NCI-H345 treated with DMSO at 0.1 percent for 48 hours (cell line): ENCODE measurements around the gene GALNS.
"Not testable (repeated sequence)": the region's sequence is repeated elsewhere in the genome, so short reads cannot be mapped to it uniquely, and the experiment has no call there.

Experiments
- DNase-seq: peaks from one replicate; lab custom pipeline; 2025; ENCODE audit not compliant: unreplicated experiment; lab: John Stamatoyannopoulos, UW

The GALNS gene

GRCh38 chr16:88839745-88840599 is 16.8 kb downstream of the GALNS start:
- no peak for DNase-seq

GRCh38 chr16:88839026-88839529 is 17.7 kb downstream of the GALNS start:
- no peak for DNase-seq

- no peak for DNase-seq
Measured at GRCh38 chr16:88838566-88838965, 18.2 kb downstream of the GALNS start.

GRCh38 chr16:88837806-88838205 is 18.9 kb downstream of the GALNS start:
- no peak for DNase-seq

GRCh38 chr16:88836791-88837190 is 20.0 kb downstream of the GALNS start:
- no peak for DNase-seq

GRCh38 chr16:88835818-88836217 is 20.9 kb downstream of the GALNS start:
- no peak for DNase-seq

- no peak for DNase-seq
Measured at GRCh38 chr16:88835383-88835782, 21.4 kb downstream of the GALNS start.

GRCh38 chr16:88834670-88835069 is 22.1 kb downstream of the GALNS start:
- DNase-seq = no peak

GRCh38 chr16:88833086-88833485 is 23.7 kb downstream of the GALNS start:
- DNase-seq = no peak

- DNase-seq = no peak
Measured at GRCh38 chr16:88831838-88832237, 24.9 kb downstream of the GALNS start.

- DNase-seq = no peak
Measured at GRCh38 chr16:88830783-88831182, 26.0 kb downstream of the GALNS start.

- DNase-seq = no peak
Measured at GRCh38 chr16:88830258-88830657, 26.5 kb downstream of the GALNS start.

- DNase-seq = no peak
Measured at GRCh38 chr16:88828711-88829110, 28.0 kb downstream of the GALNS start.

- DNase-seq = no peak
Measured at GRCh38 chr16:88827727-88828126, 29.0 kb downstream of the GALNS start.

GRCh38 chr16:88826070-88826840 is 30.5 kb downstream of the GALNS start:
- DNase-seq = no peak

GRCh38 chr16:88825146-88825545 is 31.6 kb downstream of the GALNS start:
- no peak for DNase-seq

- no peak for DNase-seq
Measured at GRCh38 chr16:88824256-88825077, 32.3 kb downstream of the GALNS start.

GRCh38 chr16:88823646-88824045 is 33.1 kb downstream of the GALNS start:
- DNase-seq = not testable (repeated sequence)

GRCh38 chr16:88822281-88823040 is 34.3 kb downstream of the GALNS start:
- no peak for DNase-seq

GRCh38 chr16:88821168-88821850 is 35.4 kb downstream of the GALNS start:
- no peak for DNase-seq
